Body of pancreas (tissue), 4 donors: ENCODE measurements around the gene TMEM181. TPM values are rescaled to one million over a fixed set of nuclear protein-coding genes. Genes with fewer than 3 reads are reported as not detected.

ENCODE experiments used
- ATAC-seq: fragments of 150-250 bp; one replicate; pipeline ENCODE4 v1.9.1; 2016
- DNase-seq, 4 donors: peaks; one replicate each; pipeline ENCODE4 v3.0.0-alpha.2; 2019
- H3K27ac ChIP-seq, 4 donors: fragments of 200-600 bp; sonication (generic); 1 replicate in 3 of 4; 2 replicates in 1 of 4; pipeline versions ENCODE4 v1.5.1 to v1.6.1; 2016 to 2019; ENCODE audit warnings: mild to moderate bottlenecking in 1 of 4, mixed read lengths in 1 of 4, moderate library complexity in 1 of 4
- H3K27me3 ChIP-seq, 2 donors: fragments of 200-600 bp; sonication (generic); one replicate each; pipeline ENCODE4 v1.6.0; 2016; ENCODE audit warnings: mild to moderate bottlenecking in 1 of 2
- H3K36me3 ChIP-seq, 2 donors: fragments of 200-600 bp; sonication (generic); replicated peaks in 1 of 2; 2 replicates each; pipeline ENCODE4 v1.5.1; 2016; ENCODE audit warnings: low read depth in 2 of 2; ENCODE audit not compliant: insufficient read depth in 1 of 2
- H3K4me1 ChIP-seq: fragments of 200-600 bp; sonication (generic); one replicate; pipeline ENCODE4 v1.6.0; 2016
- H3K4me3 ChIP-seq, 2 donors: fragments of 200-600 bp; sonication (generic); 1 replicate in 1 of 2; 2 replicates in 1 of 2; pipeline ENCODE4 v1.5.1; 2016 to 2019
- H3K9me3 ChIP-seq, 3 donors: fragments of 200-600 bp; sonication (generic); 1 replicate in 2 of 3; 2 replicates in 1 of 3; pipeline ENCODE4 v1.5.1; 2016
- CTCF ChIP-seq, 7 experiments: fragments of 450-650 bp in 4 of 7; fragments of 200-600 bp in 3 of 7; sonication (generic) in 3 of 7; IDR thresholded peaks; one replicate each; pipeline ENCODE4 v1.5.1; 2016 to 2019; ENCODE audit warnings: antibody characterized with exemption in 7 of 7
- POLR2A ChIP-seq, 3 donors: fragments of 450-650 bp; IDR thresholded peaks; one replicate each; pipeline ENCODE4 v1.6.1; 2016; ENCODE audit warnings: antibody characterized with exemption in 3 of 3, mild to moderate bottlenecking in 2 of 3
- WGBS, 2 donors: methylation state at CpG; one replicate each; pipeline ENCODE4 v1.1.5; 2017; 5-methylcytosine and 5-hydroxymethylcytosine counted together
- intact Hi-C: fragments of 100-400 bp; cut with DNase I; formaldehyde crosslinking; loops from one replicate; pipeline ENCODE4 v1.15.1; 2023
- total RNA-seq, 2 donors: library from RNA; depleted of rRNA; stranded (reverse); fragments of >200 nt; gene quantifications; one replicate each; pipeline ENCODE4 v1.1.0, GENCODE V29; 2016

Gene TMEM181
- total RNA-seq, 2 donors from 2014 or later, result 19.8 to 34.2 TPM

GRCh38 chr6:158635427-158636073, 75.7 kb downstream of the TMEM181 start:
- DNase-seq (no peak), ATAC-seq (no peak)
- intact Hi-C loops, result no loop called here
- H3K27ac ChIP-seq, result no peak overlapping the region
- H3K4me3 ChIP-seq, result no peak overlapping the region
- H3K4me1 ChIP-seq, result peaks cover 8% of the 10 kb centered on the region
- peaks cover 0 to 2% of the 10 kb centered on the region in 2 donors for H3K36me3 ChIP-seq
- H3K27me3 ChIP-seq, result no peaks in the 10 kb centered on the region
- no peaks in the 10 kb centered on the region for H3K9me3 ChIP-seq
- WGBS, 2 donors, result 86 to 87% methylated on average over 7 of the region's 7 CpGs
- no peak for TF ChIP-seq CTCF (IDR thresholded peaks at IDR 0.05)
- TF ChIP-seq POLR2A (IDR thresholded peaks at IDR 0.05), result no peak

GRCh38 chr6:158636778-158637177, 76.9 kb downstream of the TMEM181 start:
- 87 to 93% methylated on average over 8 of the region's 8 CpGs for WGBS, 2 donors
- ATAC-seq, result no peak
- intact Hi-C loops, result no loop called here
- no peak for DNase-seq
- Histone ChIP-seq H3K9me3 (no peaks in the 10 kb centered on the region), H3K4me3 (no peak overlapping the region), H3K27ac (no peak overlapping the region), H3K27me3 (no peaks in the 10 kb centered on the region), H3K4me1 (peaks cover 11% of the 10 kb centered on the region), H3K36me3 (no peaks in the 10 kb centered on the region)
- no peak for TF ChIP-seq POLR2A (IDR thresholded peaks at IDR 0.05)
- no peak for TF ChIP-seq CTCF (IDR thresholded peaks at IDR 0.05)

GRCh38 chr6:158638324-158638854, 78.5 kb downstream of the TMEM181 start:
- intact Hi-C loops, result no loop called here
- DNase-seq, result no peak
- 51 to 64% methylated on average over 3 of the region's 3 CpGs for WGBS, 2 donors
- Histone ChIP-seq H3K9me3 (no peaks in the 10 kb centered on the region), H3K27me3 (no peaks in the 10 kb centered on the region), H3K4me1 (peaks cover 19% of the 10 kb centered on the region), H3K27ac (no peak overlapping the region), H3K36me3 (no peaks in the 10 kb centered on the region), H3K4me3 (no peak overlapping the region)
- ATAC-seq, result no peak
- TF ChIP-seq CTCF (IDR thresholded peaks at IDR 0.05), result no peak
- TF ChIP-seq POLR2A (IDR thresholded peaks at IDR 0.05), result no peak

GRCh38 chr6:158639056-158639455, 79.2 kb downstream of the TMEM181 start:
- Histone ChIP-seq H3K36me3 (no peaks in the 10 kb centered on the region), H3K4me3 (no peak overlapping the region), H3K4me1 (peaks cover 22% of the 10 kb centered on the region), H3K27ac (no peak overlapping the region), H3K27me3 (no peaks in the 10 kb centered on the region), H3K9me3 (no peaks in the 10 kb centered on the region)
- ATAC-seq (no peak), DNase-seq (no peak)
- 87 to 92% methylated on average over 5 of the region's 5 CpGs for WGBS, 2 donors
- intact Hi-C loops, result no loop called here
- no peak for TF ChIP-seq CTCF (IDR thresholded peaks at IDR 0.05)
- no peak for TF ChIP-seq POLR2A (IDR thresholded peaks at IDR 0.05)

GRCh38 chr6:158640519-158640918, 80.6 kb downstream of the TMEM181 start:
- intact Hi-C loops, result no loop called here
- DNase-seq (no peak), ATAC-seq (no peak)
- no peak overlapping the region for H3K4me3 ChIP-seq
- H3K36me3 ChIP-seq, result no peaks in the 10 kb centered on the region
- TF ChIP-seq CTCF (IDR thresholded peaks at IDR 0.05) (no peak), POLR2A (IDR thresholded peaks at IDR 0.05) (no peak)
- WGBS, 2 donors, result 94 to 100% methylated on average over 2 of the region's 2 CpGs
- H3K4me1 ChIP-seq, result peaks cover 27% of the 10 kb centered on the region
- H3K27ac ChIP-seq, result no peak overlapping the region
- H3K27me3 ChIP-seq, result no peaks in the 10 kb centered on the region
- no peaks in the 10 kb centered on the region for H3K9me3 ChIP-seq
